ENCODE measurements around the gene FAM53B.

FAM53B gene

GRCh38 chr10:124716369-124716768 is 27.8 kb downstream of the FAM53B start:
- H3K9me3 ChIP-seq (ENCODE audit: control insufficient read depth, insufficient read depth, low read depth, low read length): no peaks in the 10 kb centered on the region

GRCh38 chr10:124715439-124715838 is 28.7 kb downstream of the FAM53B start:
- Histone ChIP-seq H3K4me1 (ENCODE audit: control insufficient read depth, insufficient read depth, low read length) (peaks cover 6% of the 10 kb centered on the region; the same call in 1 of the 2 replicates), H3K9ac (ENCODE audit: low read length) (no peak overlapping the region), H3K27ac (ENCODE audit: low read depth, low read length) (no peak overlapping the region), H3K36me3 (ENCODE audit: control insufficient read depth, insufficient read depth, low read length) (no peaks in the 10 kb centered on the region), H3K27me3 (ENCODE audit: control insufficient read depth, insufficient read depth, low read length) (no peaks in the 10 kb centered on the region), H3K9me3 (ENCODE audit: control insufficient read depth, insufficient read depth, low read depth, low read length) (no peaks in the 10 kb centered on the region), H3K4me3 (ENCODE audit: low read depth, low read length) (no peak overlapping the region)

More at GRCh38 chr10:124716369-124716768, 27.8 kb downstream of the FAM53B start:
- H3K27me3 ChIP-seq (ENCODE audit: control insufficient read depth, insufficient read depth, low read length): no peaks in the 10 kb centered on the region
- no peak overlapping the region for H3K9ac ChIP-seq (ENCODE audit: low read length)
- no peaks in the 10 kb centered on the region for H3K36me3 ChIP-seq (ENCODE audit: control insufficient read depth, insufficient read depth, low read length)
- H3K4me3 ChIP-seq (ENCODE audit: low read depth, low read length): no peak overlapping the region
- no peak overlapping the region for H3K27ac ChIP-seq (ENCODE audit: low read depth, low read length)
- H3K4me1 ChIP-seq (ENCODE audit: control insufficient read depth, insufficient read depth, low read length): peaks cover 6% of the 10 kb centered on the region; the same call in 1 of the 2 replicates

GRCh38 chr10:124713679-124714255 is 30.4 kb downstream of the FAM53B start:
- Histone ChIP-seq H3K36me3 (ENCODE audit: control insufficient read depth, insufficient read depth, low read length) (no peaks in the 10 kb centered on the region), H3K4me3 (ENCODE audit: low read depth, low read length) (no peak overlapping the region), H3K9ac (ENCODE audit: low read length) (no peak overlapping the region), H3K4me1 (ENCODE audit: control insufficient read depth, insufficient read depth, low read length) (peaks cover 20% of the 10 kb centered on the region), H3K27me3 (ENCODE audit: control insufficient read depth, insufficient read depth, low read length) (no peaks in the 10 kb centered on the region), H3K27ac (ENCODE audit: low read depth, low read length) (no peak overlapping the region), H3K9me3 (ENCODE audit: control insufficient read depth, insufficient read depth, low read depth, low read length) (no peaks in the 10 kb centered on the region)

- Histone ChIP-seq H3K9me3 (ENCODE audit: control insufficient read depth, insufficient read depth, low read depth, low read length) (no peaks in the 10 kb centered on the region), H3K27ac (ENCODE audit: low read depth, low read length) (no peak overlapping the region), H3K4me1 (ENCODE audit: control insufficient read depth, insufficient read depth, low read length) (peaks cover 24% of the 10 kb centered on the region), H3K27me3 (ENCODE audit: control insufficient read depth, insufficient read depth, low read length) (no peaks in the 10 kb centered on the region), H3K36me3 (ENCODE audit: control insufficient read depth, insufficient read depth, low read length) (no peaks in the 10 kb centered on the region), H3K9ac (ENCODE audit: low read length) (no peak overlapping the region), H3K4me3 (ENCODE audit: low read depth, low read length) (no peak overlapping the region)
Observed at GRCh38 chr10:124712704-124713407, 31.3 kb downstream of the FAM53B start.

GRCh38 chr10:124711145-124711544 is 33.0 kb downstream of the FAM53B start:
- peaks cover 26% of the 10 kb centered on the region for H3K4me1 ChIP-seq (ENCODE audit: control insufficient read depth, insufficient read depth, low read length)

GRCh38 chr10:124710266-124710881 is 33.8 kb downstream of the FAM53B start:
- no peak overlapping the region for H3K27ac ChIP-seq (ENCODE audit: low read depth, low read length)
- no peak overlapping the region for H3K9ac ChIP-seq (ENCODE audit: low read length)
- no peak overlapping the region for H3K4me3 ChIP-seq (ENCODE audit: low read depth, low read length)
- peaks cover 8% of the 10 kb centered on the region for H3K36me3 ChIP-seq (ENCODE audit: control insufficient read depth, insufficient read depth, low read length)
- peaks cover 34% of the 10 kb centered on the region for H3K4me1 ChIP-seq (ENCODE audit: control insufficient read depth, insufficient read depth, low read length)
- H3K27me3 ChIP-seq (ENCODE audit: control insufficient read depth, insufficient read depth, low read length): no peaks in the 10 kb centered on the region
- no peaks in the 10 kb centered on the region for H3K9me3 ChIP-seq (ENCODE audit: control insufficient read depth, insufficient read depth, low read depth, low read length)

More at GRCh38 chr10:124711145-124711544, 33.0 kb downstream of the FAM53B start:
- Histone ChIP-seq H3K9me3 (ENCODE audit: control insufficient read depth, insufficient read depth, low read depth, low read length) (no peaks in the 10 kb centered on the region), H3K4me3 (ENCODE audit: low read depth, low read length) (no peak overlapping the region), H3K27me3 (ENCODE audit: control insufficient read depth, insufficient read depth, low read length) (no peaks in the 10 kb centered on the region), H3K36me3 (ENCODE audit: control insufficient read depth, insufficient read depth, low read length) (peaks cover 4% of the 10 kb centered on the region), H3K9ac (ENCODE audit: low read length) (no peak overlapping the region), H3K27ac (ENCODE audit: low read depth, low read length) (no peak overlapping the region)

GRCh38 chr10:124709861-124710260 is 34.3 kb downstream of the FAM53B start:
- Histone ChIP-seq H3K27ac (ENCODE audit: low read depth, low read length) (no peak overlapping the region), H3K27me3 (ENCODE audit: control insufficient read depth, insufficient read depth, low read length) (no peaks in the 10 kb centered on the region), H3K36me3 (ENCODE audit: control insufficient read depth, insufficient read depth, low read length) (peaks cover 8% of the 10 kb centered on the region), H3K4me3 (ENCODE audit: low read depth, low read length) (no peak overlapping the region), H3K9me3 (ENCODE audit: control insufficient read depth, insufficient read depth, low read depth, low read length) (no peaks in the 10 kb centered on the region), H3K4me1 (ENCODE audit: control insufficient read depth, insufficient read depth, low read length) (peaks cover 39% of the 10 kb centered on the region), H3K9ac (ENCODE audit: low read length) (no peak overlapping the region)

- Histone ChIP-seq H3K4me1 (ENCODE audit: control insufficient read depth, insufficient read depth, low read length) (peaks cover 40% of the 10 kb centered on the region), H3K4me3 (ENCODE audit: low read depth, low read length) (no peak overlapping the region), H3K27me3 (ENCODE audit: control insufficient read depth, insufficient read depth, low read length) (no peaks in the 10 kb centered on the region), H3K36me3 (ENCODE audit: control insufficient read depth, insufficient read depth, low read length) (peaks cover 8% of the 10 kb centered on the region), H3K9ac (ENCODE audit: low read length) (no peak overlapping the region), H3K9me3 (ENCODE audit: control insufficient read depth, insufficient read depth, low read depth, low read length) (no peaks in the 10 kb centered on the region), H3K27ac (ENCODE audit: low read depth, low read length) (no peak overlapping the region)
Observed at GRCh38 chr10:124708922-124709520, 35.2 kb downstream of the FAM53B start.

- H3K9ac ChIP-seq (ENCODE audit: low read length): no peak overlapping the region
Observed at GRCh38 chr10:124708246-124708779, 35.9 kb downstream of the FAM53B start.

GRCh38 chr10:124707551-124707950 is 36.6 kb downstream of the FAM53B start:
- Histone ChIP-seq H3K9ac (ENCODE audit: low read length) (no peak overlapping the region), H3K27me3 (ENCODE audit: control insufficient read depth, insufficient read depth, low read length) (no peaks in the 10 kb centered on the region), H3K4me3 (ENCODE audit: low read depth, low read length) (no peak overlapping the region), H3K9me3 (ENCODE audit: control insufficient read depth, insufficient read depth, low read depth, low read length) (no peaks in the 10 kb centered on the region), H3K4me1 (ENCODE audit: control insufficient read depth, insufficient read depth, low read length) (peaks cover 37% of the 10 kb centered on the region), H3K36me3 (ENCODE audit: control insufficient read depth, insufficient read depth, low read length) (peaks cover 14% of the 10 kb centered on the region), H3K27ac (ENCODE audit: low read depth, low read length) (no peak overlapping the region)

More at GRCh38 chr10:124708246-124708779, 35.9 kb downstream of the FAM53B start:
- H3K4me1 ChIP-seq (ENCODE audit: control insufficient read depth, insufficient read depth, low read length): peaks cover 37% of the 10 kb centered on the region
- peaks cover 12% of the 10 kb centered on the region for H3K36me3 ChIP-seq (ENCODE audit: control insufficient read depth, insufficient read depth, low read length)
- H3K4me3 ChIP-seq (ENCODE audit: low read depth, low read length): no peak overlapping the region
- no peaks in the 10 kb centered on the region for H3K27me3 ChIP-seq (ENCODE audit: control insufficient read depth, insufficient read depth, low read length)
- no peak overlapping the region for H3K27ac ChIP-seq (ENCODE audit: low read depth, low read length)
- no peaks in the 10 kb centered on the region for H3K9me3 ChIP-seq (ENCODE audit: control insufficient read depth, insufficient read depth, low read depth, low read length)

GRCh38 chr10:124707144-124707467 is 37.1 kb downstream of the FAM53B start:
- H3K27me3 ChIP-seq (ENCODE audit: control insufficient read depth, insufficient read depth, low read length): no peaks in the 10 kb centered on the region
- peaks cover 14% of the 10 kb centered on the region for H3K36me3 ChIP-seq (ENCODE audit: control insufficient read depth, insufficient read depth, low read length)
- H3K27ac ChIP-seq (ENCODE audit: low read depth, low read length): no peak overlapping the region
- H3K4me1 ChIP-seq (ENCODE audit: control insufficient read depth, insufficient read depth, low read length): peaks cover 37% of the 10 kb centered on the region
- H3K9ac ChIP-seq (ENCODE audit: low read length): no peak overlapping the region
- no peaks in the 10 kb centered on the region for H3K9me3 ChIP-seq (ENCODE audit: control insufficient read depth, insufficient read depth, low read depth, low read length)
- H3K4me3 ChIP-seq (ENCODE audit: low read depth, low read length): no peak overlapping the region

All from HUES6 (cell line).